HG03521 (cell line): Measurements from ENCODE around the gene RELCH.

Source experiments
- ATAC-seq: cut with Tn5 transposase; IDR thresholded peaks from one replicate; pipeline ENCODE4 v1.9.1; 2021; ENCODE audit warnings: mild to moderate bottlenecking, moderate library complexity; ENCODE audit not compliant: unreplicated experiment

The RELCH gene

DNA sequence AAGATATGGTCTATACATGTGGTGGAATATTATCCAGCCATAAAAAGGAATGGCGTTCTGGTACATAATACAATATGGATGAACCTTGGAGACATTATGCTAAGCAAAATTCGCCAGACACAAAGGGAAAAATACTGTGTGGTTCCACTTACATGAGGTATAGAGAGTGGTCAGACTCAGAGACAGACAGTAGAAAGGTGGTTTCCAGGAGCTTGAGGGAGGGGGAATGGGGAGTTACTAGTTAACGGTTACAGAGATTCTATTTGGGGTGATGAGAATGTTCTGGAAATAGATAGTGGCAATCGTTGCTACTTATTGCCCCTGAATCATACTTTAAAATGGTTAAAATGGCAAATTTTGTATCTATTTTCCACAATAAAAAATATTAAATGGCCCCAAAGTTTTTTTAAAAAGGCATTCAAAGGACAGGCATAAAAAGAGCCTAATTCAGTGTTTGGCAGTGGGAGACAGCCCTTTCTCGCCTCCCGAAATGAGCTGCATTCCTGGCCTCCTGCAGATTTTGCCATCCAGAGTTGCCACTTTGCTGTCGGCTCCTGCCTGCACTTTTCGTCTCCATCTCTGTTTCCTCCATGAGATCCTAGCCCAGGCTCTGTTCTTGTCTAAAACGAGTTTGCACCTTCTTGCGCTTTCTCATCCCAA lies 151.5 kb downstream of the RELCH start:
- ATAC-seq = no peak

DNA sequence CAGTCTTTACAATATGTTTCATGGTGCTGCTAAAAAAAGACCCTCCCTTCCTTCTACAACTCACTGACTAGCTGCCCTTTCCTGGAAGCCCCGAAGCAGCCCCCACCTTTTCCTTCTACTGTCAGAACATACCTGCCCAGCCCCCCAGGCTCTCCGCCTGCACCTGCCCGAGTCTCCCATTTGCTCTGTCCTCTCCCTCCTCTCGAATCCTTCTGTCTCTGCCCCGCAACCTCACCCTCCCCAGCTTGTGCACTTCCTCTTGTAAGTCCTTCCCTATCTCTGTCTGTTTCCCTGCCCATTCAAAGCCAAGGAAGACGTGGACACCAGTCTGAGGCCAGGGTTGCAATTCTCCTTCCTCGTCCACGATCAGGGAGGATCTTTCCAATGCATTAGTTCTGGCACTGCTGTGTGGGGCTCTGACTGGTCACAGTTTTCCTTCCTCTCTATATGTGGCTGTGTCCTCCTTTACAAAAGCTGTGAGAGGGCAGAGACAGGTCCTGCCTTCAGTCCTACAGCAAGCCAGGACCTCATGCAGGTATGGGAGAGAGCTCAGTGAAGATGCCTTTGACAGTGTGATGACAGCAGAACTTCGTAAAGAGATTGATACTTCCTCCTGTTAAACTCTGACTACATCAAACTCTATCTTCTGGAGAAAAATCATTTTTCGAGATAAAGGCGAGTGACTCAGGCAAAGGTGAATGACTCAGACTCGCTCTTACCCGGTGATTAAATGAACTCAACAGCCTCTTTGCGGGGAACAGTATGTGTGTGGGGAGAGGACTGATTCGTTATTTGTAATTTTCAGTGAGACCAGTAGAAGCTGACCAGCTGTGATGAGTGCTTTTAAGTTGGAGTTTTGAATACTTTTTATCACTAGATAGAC lies 152.3 kb downstream of the RELCH start:
- no peak for ATAC-seq

DNA sequence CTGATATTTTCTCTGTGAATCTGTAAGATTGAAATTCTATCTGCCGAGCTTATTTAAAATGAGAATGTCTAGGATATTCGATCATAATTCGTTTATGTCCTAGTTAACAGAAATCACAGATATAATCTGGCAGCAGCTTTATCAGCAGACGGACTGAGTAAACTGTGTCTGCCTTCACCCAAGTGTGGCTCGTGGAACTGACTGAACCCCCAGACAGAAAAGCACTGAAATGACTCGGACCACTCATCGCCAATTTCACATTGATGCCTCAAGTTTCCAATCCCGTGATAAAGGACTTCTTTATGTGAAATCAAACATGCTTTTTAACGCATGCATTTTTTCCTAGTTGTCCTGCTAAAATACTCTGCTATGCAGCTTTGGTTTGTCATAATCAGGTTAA lies 153.9 kb downstream of the RELCH start:
- ATAC-seq = no peak

DNA sequence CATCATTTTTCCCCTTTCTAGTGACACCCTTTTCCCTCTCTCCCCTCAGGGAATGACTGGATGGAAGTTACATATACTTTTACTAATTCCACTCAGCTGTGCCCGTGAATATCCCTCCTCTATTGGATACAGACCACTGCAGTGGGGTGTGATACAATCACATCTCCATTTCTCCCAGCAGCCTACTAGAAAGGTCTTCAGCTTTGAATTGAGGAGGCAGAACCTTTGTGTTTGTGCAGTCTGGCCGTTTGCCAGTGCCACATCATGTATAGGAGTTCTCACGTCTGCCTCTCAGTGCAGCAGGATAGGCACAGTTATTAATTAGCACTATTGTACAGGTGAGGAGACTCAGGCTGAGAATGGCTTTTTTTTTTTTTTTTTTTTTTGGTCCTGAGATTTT lies 154.4 kb downstream of the RELCH start:
- no peak for ATAC-seq

DNA sequence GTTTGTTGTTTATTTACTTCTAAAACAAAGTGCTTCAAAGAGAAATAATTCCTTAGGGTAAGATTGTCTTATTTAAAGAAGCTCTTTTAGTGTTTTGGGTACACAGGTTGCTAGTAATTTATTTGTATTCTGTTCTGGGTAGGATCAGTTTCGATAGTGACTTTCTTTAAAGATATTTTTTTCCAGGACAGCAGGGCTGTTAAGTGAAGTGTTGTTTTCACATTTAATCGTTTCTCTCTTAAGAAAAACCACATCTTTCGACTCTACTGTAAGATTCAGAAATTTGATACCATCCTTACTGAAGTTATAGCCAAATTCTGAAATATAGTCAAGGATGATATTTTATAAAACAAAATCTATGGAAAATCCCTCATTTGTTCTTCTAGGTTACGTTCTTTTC lies 155.8 kb downstream of the RELCH start:
- ATAC-seq = no peak

DNA sequence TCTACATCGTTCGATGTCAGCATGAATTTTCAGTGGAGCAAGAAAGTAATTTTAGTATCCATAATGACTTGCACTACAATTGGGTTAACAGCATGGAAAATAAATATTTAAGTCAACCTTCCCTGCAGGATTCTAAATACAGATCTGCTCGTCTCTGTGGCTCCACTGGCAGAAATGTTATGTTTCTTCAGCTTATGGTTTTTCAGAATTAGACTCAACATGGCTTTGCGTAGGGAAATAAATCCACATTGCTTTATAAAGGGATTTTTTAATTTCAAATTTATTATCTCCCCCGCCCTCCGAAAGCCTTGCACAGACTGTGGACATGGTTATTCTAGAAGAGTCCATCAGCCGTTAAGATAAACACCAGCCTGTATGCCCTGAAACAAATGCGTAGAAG lies 156.3 kb downstream of the RELCH start:
- no peak for ATAC-seq

DNA sequence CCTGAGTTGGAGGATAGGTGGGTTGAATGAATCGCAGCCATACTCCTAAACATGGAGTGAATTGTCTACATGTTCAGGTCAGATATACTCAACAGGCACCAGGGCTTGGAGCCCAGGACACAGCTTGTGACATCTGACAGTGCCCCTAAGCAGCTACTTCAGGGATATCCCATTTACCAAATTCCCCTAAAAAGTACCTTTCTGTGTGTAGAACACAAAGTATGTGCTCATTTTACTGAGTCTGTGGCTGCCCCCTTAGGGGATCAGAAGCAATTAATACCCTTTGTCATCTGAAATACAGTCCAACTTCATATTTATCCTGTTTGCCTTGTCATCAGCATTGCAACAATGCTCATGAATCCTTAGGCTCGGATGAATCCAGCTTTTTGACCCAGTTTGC lies 158.9 kb downstream of the RELCH start:
- ATAC-seq = no peak

DNA sequence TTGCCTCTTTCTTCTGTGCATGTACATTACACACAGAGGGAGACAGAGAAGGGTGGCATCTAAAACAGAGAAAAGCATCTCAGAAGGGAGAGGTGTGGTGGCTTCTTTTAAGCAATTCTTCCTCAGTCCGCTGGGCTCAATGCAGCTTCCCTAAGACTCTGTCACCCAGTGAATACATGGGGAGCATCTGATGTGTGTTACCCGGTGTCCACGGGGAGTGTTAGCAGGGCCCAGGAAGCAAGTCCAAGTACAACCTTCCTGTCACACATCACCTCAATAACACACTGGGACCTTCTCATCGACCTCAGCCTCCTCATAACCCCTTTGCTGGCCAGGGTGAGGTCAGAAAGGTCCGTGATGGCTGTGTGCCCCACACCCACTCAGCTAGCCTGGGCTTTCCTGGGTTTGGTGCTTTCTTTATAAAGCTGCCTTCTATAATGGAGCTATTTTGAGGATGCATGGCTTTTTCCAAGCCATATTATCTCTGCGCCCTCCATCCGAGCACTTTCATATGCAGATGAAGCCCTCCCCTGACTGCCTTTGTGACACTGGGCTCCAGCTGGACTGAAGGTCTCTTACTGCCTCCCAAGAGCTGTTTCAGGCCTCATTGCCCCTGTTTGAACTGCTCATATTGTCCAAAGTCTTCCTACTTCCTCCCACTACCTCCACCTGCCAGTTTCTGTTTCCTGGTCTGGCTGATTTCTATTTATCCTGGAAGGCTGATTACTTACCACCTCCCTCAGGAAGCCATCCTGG lies 159.5 kb downstream of the RELCH start:
- ATAC-seq = no peak

DNA sequence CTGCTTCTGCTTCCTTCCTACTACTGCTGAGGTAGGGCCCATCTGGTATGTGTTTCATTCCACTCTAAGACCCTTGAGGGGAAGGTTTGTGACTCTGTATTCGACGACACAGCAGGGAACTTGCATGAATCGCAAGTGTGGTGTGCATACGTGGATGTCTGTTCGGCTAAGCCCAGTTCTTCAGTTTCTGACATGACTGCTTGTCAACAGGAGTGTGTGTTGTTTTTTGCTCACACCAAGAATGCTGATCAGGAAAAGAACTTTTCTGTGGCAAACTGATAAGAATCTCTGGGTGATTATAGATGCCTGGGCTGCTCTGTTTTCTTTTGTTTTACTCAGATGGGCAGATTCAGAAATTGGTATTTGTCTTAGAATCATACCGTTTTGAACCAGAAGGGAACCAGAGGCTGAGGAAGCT lies 160.0 kb downstream of the RELCH start:
- no peak for ATAC-seq

DNA sequence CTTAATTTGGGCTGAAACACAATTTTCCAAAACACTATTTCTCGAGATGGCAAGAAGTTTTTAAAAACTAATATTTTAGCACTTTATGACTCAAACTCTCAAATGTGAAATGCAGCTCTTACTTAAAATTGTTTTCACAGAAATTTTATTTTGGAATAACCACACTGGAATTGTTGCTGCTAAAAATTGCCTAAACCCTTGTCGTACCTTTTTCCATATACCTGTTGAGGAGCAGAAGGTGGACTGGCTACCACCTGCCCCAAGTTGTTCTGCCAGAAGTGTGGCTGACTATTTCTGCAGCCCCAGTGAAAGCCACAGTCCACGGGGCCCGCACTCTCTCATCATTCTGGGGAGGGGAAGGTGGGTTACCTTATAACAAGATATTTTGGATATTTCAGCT lies 161.4 kb downstream of the RELCH start:
- ATAC-seq = no peak

DNA sequence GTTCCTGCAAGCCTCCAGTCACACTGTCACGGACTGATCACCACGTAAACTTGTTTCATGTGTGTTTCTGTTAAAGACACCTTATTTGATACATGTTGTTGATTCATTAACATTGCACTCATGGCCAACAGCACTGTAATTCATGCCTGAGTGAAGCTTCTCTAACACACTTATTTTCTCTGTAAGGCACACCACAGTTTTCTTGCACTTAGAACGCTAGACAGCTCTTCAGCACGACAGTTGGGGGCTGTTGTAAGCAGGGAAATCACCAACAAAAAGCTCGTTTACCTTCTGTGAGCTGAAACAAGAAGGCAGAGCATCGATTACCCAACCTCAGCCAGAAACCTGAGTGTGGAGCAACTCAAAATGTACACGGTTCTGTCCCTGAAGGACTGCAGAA lies 166.1 kb downstream of the RELCH start:
- no peak for ATAC-seq

DNA sequence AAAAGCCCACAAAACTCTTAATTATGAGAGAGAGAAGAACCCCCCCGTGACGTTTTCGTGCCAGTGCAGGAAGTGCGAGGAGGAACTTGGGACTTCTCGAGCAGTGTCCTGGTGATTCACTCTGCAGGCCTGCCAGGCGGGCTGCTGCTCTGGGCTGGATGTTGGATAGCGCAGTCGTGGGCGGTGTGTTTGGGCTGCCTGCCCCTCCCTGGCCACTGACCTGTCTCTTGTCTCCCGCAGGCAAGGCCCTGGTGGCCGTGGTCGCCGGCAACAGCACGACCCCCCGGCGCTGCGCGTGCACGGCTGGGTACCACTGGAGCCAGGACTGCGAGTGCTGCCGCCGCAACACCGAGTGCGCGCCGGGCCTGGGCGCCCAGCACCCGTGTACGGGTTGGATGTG lies 167.1 kb downstream of the RELCH start:
- ATAC-seq = no peak

DNA sequence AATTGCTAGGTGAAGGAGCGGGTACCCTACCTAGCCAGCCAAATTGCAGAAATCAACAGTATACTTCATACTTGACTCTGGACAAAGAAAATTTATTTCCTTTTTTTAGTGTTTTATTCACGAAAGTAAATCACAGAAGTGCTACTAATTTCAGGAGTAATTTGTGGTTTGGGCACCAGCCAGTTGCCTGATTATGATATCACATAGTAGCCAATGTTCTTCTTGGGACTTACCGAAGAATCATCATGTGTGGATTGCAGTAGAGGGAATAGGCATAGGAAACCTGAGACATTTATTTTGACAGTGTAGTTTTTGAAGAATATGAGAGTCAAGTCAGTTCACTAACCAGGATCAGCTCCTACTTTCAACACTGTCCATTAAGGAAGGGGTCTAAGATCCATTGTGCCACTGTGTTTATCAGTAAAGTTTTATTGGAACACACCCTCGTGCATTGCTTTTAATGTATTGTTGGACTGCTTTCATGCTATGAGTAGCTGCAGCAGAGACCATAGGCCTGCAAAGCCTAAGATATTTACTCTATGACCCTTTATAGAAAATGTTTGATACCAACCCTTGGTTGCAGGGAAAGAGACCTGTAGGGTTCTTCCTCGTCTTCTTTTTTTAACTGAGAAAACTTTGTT lies 170.1 kb downstream of the RELCH start:
- no peak for ATAC-seq
